Measurements from ENCODE around the gene LRIG1.

- TF ChIP-seq EZH2 (IDR thresholded peaks at IDR 0.05; ENCODE audit: borderline replicate concordance, low read depth, low read length, poor library complexity, severe bottlenecking) (no peak), CTCF (conservative IDR thresholded peaks at IDR 0.05; ENCODE audit: low read depth, low read length) (no peak)
These were observed 87.6 kb downstream of the LRIG1 start for GRCh38 chr3:66413151-66413751.

Measured in A673 (cell line).